Endothelial cell of umbilical vein (primary cell): ENCODE results near the gene TROAP. TPM values are rescaled to one million over a fixed set of nuclear protein-coding genes. Genes with fewer than 3 reads are reported as not detected.

Source experiments
- BruUV-seq: library from RNA; stranded (reverse); fragments of 400-500 nt; replicated peaks from 2 replicates; lab custom pipeline; 2021; lab: Mats Ljungman, UMichigan
- CTCF ChIA-PET: fragments of 300-600, 350-600 bp; sonication (Branson Sonifier 250); formaldehyde crosslinking; loops from one replicate; lab custom pipeline; 2021; ENCODE audit warnings: antibody characterized with exemption, inconsistent platforms; lab: Charles Lee
- POLR2A ChIA-PET: fragments of 300-600, 350-600 bp; sonication (Branson Sonifier 250); formaldehyde crosslinking; loops from one replicate; lab custom pipeline; 2021; ENCODE audit warnings: antibody characterized with exemption, inconsistent platforms; lab: Charles Lee
- DNase-seq: peaks from one replicate; pipeline ENCODE4 v3.0.0-alpha.2; 2011; ENCODE audit warnings: low read depth, low spot score
- FAIRE-seq: peaks from 2 replicates; lab custom pipeline; 2011; peaks lifted over from hg19 to GRCh38; lab: Jason Lieb, UNC
- H2AFZ ChIP-seq: 2 replicates; pipeline ENCODE4 v1.6.0; 2012; ENCODE audit warnings: low read depth, low read length, control low read depth, inconsistent platforms
- H3K27ac ChIP-seq: 2 replicates; pipeline ENCODE4 v1.5.1; 2011; ENCODE audit warnings: low read depth, mild to moderate bottlenecking, control low read depth, low read length, moderate library complexity; ENCODE audit not compliant: insufficient read depth
- H3K27me3 ChIP-seq, 2 experiments: 2 replicates each; pipeline versions ENCODE4 v1.6.0 to v1.6.1; 2011; ENCODE audit warnings: low read length in 2 of 2, mixed read lengths in 1 of 2; ENCODE audit not compliant: control insufficient read depth in 2 of 2, insufficient read depth in 2 of 2
- H3K36me3 ChIP-seq, 2 experiments: 2 replicates in 1 of 2; 3 replicates in 1 of 2; pipeline ENCODE4 v1.5.1; 2011; ENCODE audit warnings: low read length in 2 of 2, mild to moderate bottlenecking in 1 of 2, moderate library complexity in 1 of 2; ENCODE audit not compliant: control insufficient read depth in 2 of 2, insufficient read depth in 2 of 2; ENCODE audit errors: extremely low read depth in 1 of 2
- H3K4me1 ChIP-seq: 3 replicates; pipeline ENCODE4 v1.5.1; 2011; ENCODE audit warnings: mild to moderate bottlenecking, low read length; ENCODE audit not compliant: control insufficient read depth, insufficient read depth; ENCODE audit errors: extremely low read depth
- H3K4me2 ChIP-seq: 2 replicates; pipeline ENCODE4 v1.6.1; 2011; ENCODE audit warnings: low read length, control low read depth, mixed read lengths; ENCODE audit not compliant: insufficient read depth
- H3K4me3 ChIP-seq, 3 experiments: fragments of 200-600 bp in 1 of 3; sonication (generic), shearing (Covaris generic) in 1 of 3; replicated peaks in 1 of 3; 2 replicates each; pipeline ENCODE4 v1.5.1; 2011 to 2016; ENCODE audit warnings: control low read depth in 3 of 3, low read length in 3 of 3, mild to moderate bottlenecking in 2 of 3, inconsistent platforms in 1 of 3, low read depth in 1 of 3, moderate library complexity in 1 of 3; ENCODE audit not compliant: insufficient read depth in 1 of 3
- H3K79me2 ChIP-seq: 2 replicates; pipeline ENCODE4 v1.6.0; 2012; ENCODE audit warnings: low read length, inconsistent platforms; ENCODE audit not compliant: control insufficient read depth, insufficient read depth
- H3K9ac ChIP-seq: replicated peaks from 2 replicates; pipeline ENCODE3; 2011; ENCODE audit warnings: low read length, control low read depth; ENCODE audit not compliant: insufficient read depth; ENCODE audit errors: extremely low read depth
- H3K9me1 ChIP-seq: replicated peaks from 3 replicates; pipeline ENCODE4 v1.6.0; 2011; ENCODE audit warnings: mild to moderate bottlenecking, low read length; ENCODE audit not compliant: control insufficient read depth, insufficient read depth; ENCODE audit errors: extremely low read depth
- H3K9me3 ChIP-seq: replicated peaks from 2 replicates; pipeline ENCODE4 v1.5.1; 2012; ENCODE audit warnings: low read length, inconsistent platforms; ENCODE audit not compliant: control insufficient read depth, insufficient read depth
- H4K20me1 ChIP-seq: replicated peaks from 2 replicates; pipeline ENCODE3; 2011; ENCODE audit warnings: mild to moderate bottlenecking, low read length; ENCODE audit not compliant: control insufficient read depth, insufficient read depth; ENCODE audit errors: extremely low read depth
- CTCF ChIP-seq, 2 donors: IDR thresholded peaks; 1 replicate in 1 of 2; 2 replicates in 1 of 2; pipeline ENCODE4 v1.5.1; 2011; ENCODE audit warnings: low read length in 2 of 2, mild to moderate bottlenecking in 2 of 2, moderate library complexity in 2 of 2, control low read depth in 1 of 2, inconsistent platforms in 1 of 2, low read depth in 1 of 2; ENCODE audit not compliant: insufficient read depth in 1 of 2; ENCODE audit errors: extremely low read depth in 1 of 2
- EZH2 ChIP-seq: IDR thresholded peaks from 2 replicates; pipeline ENCODE4 v1.6.1; 2012; ENCODE audit warnings: borderline replicate concordance, low read depth, mild to moderate bottlenecking, moderate library complexity, low read length, inconsistent platforms; ENCODE audit not compliant: severe bottlenecking
- FOS ChIP-seq: IDR thresholded peaks from 2 replicates; pipeline ENCODE4 v1.6.1; 2011; ENCODE audit warnings: mild to moderate bottlenecking, low read length, moderate library complexity, borderline replicate concordance; ENCODE audit not compliant: insufficient read depth
- GATA2 ChIP-seq: IDR thresholded peaks from 2 replicates; pipeline ENCODE4 v1.7.0; 2011; ENCODE audit warnings: low read depth, mild to moderate bottlenecking, moderate library complexity, mixed read lengths, low read length; ENCODE audit not compliant: insufficient read length, insufficient read depth
- JUN ChIP-seq: IDR thresholded peaks from 2 replicates; pipeline ENCODE4 v1.6.1; 2011; ENCODE audit warnings: borderline replicate concordance, low read depth; ENCODE audit not compliant: insufficient read length, insufficient read depth
- MAX ChIP-seq: IDR thresholded peaks from 2 replicates; pipeline ENCODE4 v1.6.1; 2011; ENCODE audit not compliant: insufficient read depth, insufficient read length
- MYC ChIP-seq: IDR thresholded peaks from one replicate; pipeline ENCODE4 v1.6.1; 2011; ENCODE audit warnings: mild to moderate bottlenecking, low read depth, low read length
- POLR2A ChIP-seq: IDR thresholded peaks from 2 replicates; pipeline ENCODE4 v1.6.1; 2012; ENCODE audit warnings: low read depth, mild to moderate bottlenecking, control low read depth, low read length
- POLR2AphosphoS5 ChIP-seq: IDR thresholded peaks from 2 replicates; pipeline ENCODE4 v1.6.1; 2012; ENCODE audit warnings: low read depth, mild to moderate bottlenecking, control low read depth, low read length, moderate library complexity; ENCODE audit not compliant: insufficient read depth
- dilution Hi-C: fragments of 300-500 bp; cut with MboI; formaldehyde crosslinking; loops from one replicate; pipeline ENCODE4 v1.15.0; 2019; ENCODE audit warnings: low sequenced_read_pairs; ENCODE audit not compliant: extremely low pct_ligation_motif_present
- intact Hi-C: fragments of 100-400 bp; cut with micrococcal nuclease; formaldehyde crosslinking; loops from one replicate; pipeline ENCODE4 v1.10.0; 2022
- polyA plus RNA-seq, 4 experiments: library from polyadenylated mRNA; depleted of rRNA in 3 of 4; stranded (reverse) in 3 of 4; unstranded in 1 of 4; fragments of >200 nt; gene quantifications; 2 replicates each; pipeline versions ENCODE4 v1.2.1 to v1.2.3, GENCODE V29; 2011 to 2012; ENCODE audit warnings: missing spikeins in 1 of 4
- total RNA-seq: library from RNA; stranded (reverse); gene quantifications from 2 replicates; pipeline ENCODE4 v1.2.3, GENCODE V29; 2021

Gene TROAP
- total and polyA plus RNA-seq, 2 donors (not counting 3 experiments of a cell fraction or from before 2014, with no cell fraction given) = 31.7 to 68.6 TPM

GRCh38 chr12:49365542-49365941, 42.5 kb downstream of the TROAP start:
- Histone ChIP-seq H3K4me1 (peaks cover 35% of the 10 kb centered on the region), H2AFZ (no peak overlapping the region), H3K27me3 (no peaks in the 10 kb centered on the region), H3K9ac (peak overlapping the region; percentile 13), H3K79me2 (peaks cover 35% of the 10 kb centered on the region), H4K20me1 (no peaks in the 10 kb centered on the region), H3K4me2 (peak overlapping the region; percentile 53), H3K4me3 (no peak overlapping the region), H3K27ac (peak overlapping the region; percentile 77), H3K36me3 (no peaks in the 10 kb centered on the region), H3K9me3 (no peaks in the 10 kb centered on the region), H3K9me1 (no peaks in the 10 kb centered on the region)
- DNase-seq = peak; percentile 29
- no peak for TF ChIP-seq POLR2A
- peak; percentile 60 for TF ChIP-seq GATA2
- dilution Hi-C loops = loop anchor here (25.0 kb wide), 1 partner anchor 147 kb away; no protein-coding TSS in a partner anchor
- no peak for FAIRE-seq
- CTCF ChIA-PET = interaction anchor here (1.2 to 12.8 kb wide), 6 partner anchors 7 to 149 kb away, joined by 3 to 679 read pairs (median 14); no protein-coding TSS in a partner anchor
- intact Hi-C loops = loop anchor here (5.0 kb wide), 1 partner anchor 257 kb away; the partner anchor contains the start of gene PRPF40B
- no TSS peak for BruUV-seq
- POLR2A ChIA-PET = interaction anchor here (0.7 kb wide), 1 partner anchor 43 kb away, joined by 3 read pairs; the partner anchor contains the start of gene TROAP

- CTCF ChIA-PET = interaction anchor here (0.7 to 12.8 kb wide), 17 partner anchors 8 to 214 kb away, joined by 3 to 679 read pairs (median 6); no protein-coding TSS in a partner anchor
- no peaks in the 10 kb centered on the region for H3K36me3 ChIP-seq
- dilution Hi-C loops (loop anchor here (25.0 kb wide), 1 partner anchor 146 kb away; no protein-coding TSS in a partner anchor), intact Hi-C loops (loop anchor here (5.0 kb wide), 1 partner anchor 256 kb away; the partner anchor contains the start of gene PRPF40B)
- no peaks in the 10 kb centered on the region for H3K27me3 ChIP-seq
- peak overlapping the region; percentile 56 for H3K4me2 ChIP-seq
- H2AFZ ChIP-seq = peak overlapping the region; percentile 26
- no peaks in the 10 kb centered on the region for H3K9me3 ChIP-seq
- TF ChIP-seq JUN (no peak), MAX (no peak), POLR2A (no peak), CTCF (IDR thresholded peaks at IDR 0.05; ENCODE audit: extremely low read depth in 1 of 2, insufficient read depth in 1 of 2, low read depth in 1 of 2, low read length in 2 of 2) (no peak), GATA2 (no peak), FOS (no peak), MYC (no peak), POLR2AphosphoS5 (no peak), EZH2 (no peak)
- H4K20me1 ChIP-seq = peaks cover 2% of the 10 kb centered on the region
- H3K9ac ChIP-seq = peak overlapping the region; percentile 95
- peak overlapping the region; percentile 76 to 94 (median 85) for H3K4me3 ChIP-seq
- H3K9me1 ChIP-seq = no peaks in the 10 kb centered on the region
- POLR2A ChIA-PET = interaction anchor here (0.6 to 2.1 kb wide), 13 partner anchors 8 to 375 kb away, joined by 3 to 15 read pairs (median 5); partner anchors contain the start of genes TMBIM6 and TROAP
- no peak for DNase-seq
- H3K79me2 ChIP-seq = peaks cover 41% of the 10 kb centered on the region
- H3K4me1 ChIP-seq = peaks cover 35% of the 10 kb centered on the region
- no peak for FAIRE-seq
- H3K27ac ChIP-seq = peak overlapping the region; percentile 77
- TSS peak; percentile 79 for BruUV-seq
These were observed 43.1 kb downstream of the TROAP start for GRCh38 chr12:49366096-49366651.
